ENCODE measurements around the gene NSD1.

DNA sequence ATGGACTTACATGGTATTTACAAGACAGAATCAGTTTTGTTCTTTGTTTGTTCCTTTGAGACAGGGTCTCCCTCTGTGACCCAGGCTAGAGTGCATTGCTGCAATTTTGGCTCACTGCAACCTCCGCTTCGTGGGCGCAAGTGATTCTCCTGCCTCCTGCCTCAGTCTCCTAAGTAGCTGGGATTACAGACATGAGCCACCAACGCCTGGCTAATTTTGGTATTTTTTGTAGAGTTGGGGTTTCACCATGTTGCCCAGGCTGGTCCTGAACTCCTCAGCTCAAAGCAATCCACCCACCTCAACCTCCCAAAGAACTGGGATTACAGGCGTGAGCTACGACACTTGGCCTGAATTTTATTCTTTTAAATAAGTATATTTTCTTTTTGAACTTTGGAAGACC lies 142.3 kb downstream of the NSD1 start:
- TF ChIP-seq CREB1 (IDR thresholded peaks at IDR 0.05; ENCODE audit: low read depth): no peak
- TF ChIP-seq EGR1 (IDR thresholded peaks at IDR 0.05): no peak
